HEK293T (cell line): Measurements from ENCODE around the gene GRID2.

Source experiments
- BHLHE40 ChIP-seq: fragments of 450-650 bp; IDR thresholded peaks from 2 replicates; pipeline ENCODE4 v1.6.1; 2016; ENCODE audit warnings: mild to moderate bottlenecking, moderate library complexity, borderline replicate concordance
- FOXM1 ChIP-seq: fragments of 450-650 bp; IDR thresholded peaks from 2 replicates; pipeline ENCODE4 v1.6.1; 2017; ENCODE audit warnings: mild to moderate bottlenecking, borderline replicate concordance

GRCh38 chr4:93436000-93436626 is 1132.3 kb downstream of the GRID2 start:
- TF ChIP-seq BHLHE40 (no peak), FOXM1 (no peak)
